Activated CD4-positive, alpha-beta T cell treated with anti-CD3 and anti-CD28 coated beads, Interleukin-2, amount 10 ng/mL, durations not matched to agents 7 days and 5 days (primary cell): Measurements from ENCODE around the gene MEIS3. TPM values are rescaled to one million over a fixed set of nuclear protein-coding genes. Genes with fewer than 3 reads are reported as not detected.
A peak's percentile ranks its signal among the peaks of the same experiment; 100 is the strongest.
"Not testable (repeated sequence)": the region's sequence is repeated elsewhere in the genome, so short reads cannot be mapped to it uniquely, and the experiment has no call there.

ENCODE experiments used
- CTCF ChIA-PET: fragments of 350-600 bp; sonication (Branson Sonifier 250); formaldehyde crosslinking; loops from one replicate; lab custom pipeline; 2021; ENCODE audit warnings: antibody characterized with exemption; lab: Charles Lee
- POLR2A ChIA-PET: fragments of 350-600 bp; sonication (Branson Sonifier 250); formaldehyde crosslinking; loops from one replicate; lab custom pipeline; 2021; ENCODE audit warnings: antibody characterized with exemption; lab: Charles Lee
- DNase-seq: peaks from one replicate; pipeline ENCODE4 v3.0.0-alpha.2; 2020
- H3K27ac Mint-ChIP-seq: one replicate; pipeline ENCODE4 v1.8.0; 2021; ENCODE audit warnings: mild to moderate bottlenecking, moderate library complexity, mixed read lengths
- H3K27me3 Mint-ChIP-seq: one replicate; pipeline ENCODE4 v1.8.0; 2021; ENCODE audit warnings: mixed read lengths
- H3K36me3 Mint-ChIP-seq: one replicate; pipeline ENCODE4 v1.8.0; 2021; ENCODE audit warnings: low read depth, mixed read lengths
- H3K4me1 Mint-ChIP-seq: one replicate; pipeline ENCODE4 v1.8.0; 2021; ENCODE audit warnings: mixed read lengths
- H3K4me3 Mint-ChIP-seq: one replicate; pipeline ENCODE4 v1.8.0; 2021; ENCODE audit warnings: mild to moderate bottlenecking, moderate library complexity, mixed read lengths
- H3K9me3 Mint-ChIP-seq: one replicate; pipeline ENCODE4 v1.8.0; 2021; ENCODE audit warnings: mixed read lengths
- total RNA-seq, 2 experiments: library from RNA; stranded (reverse); gene quantifications; one replicate each; pipeline ENCODE4 v1.2.3, GENCODE V29; 2021

Gene MEIS3
- total RNA-seq, 2 experiments from 2014 or later, result not detected

- POLR2A ChIA-PET, result interaction anchor here (0.7 kb wide), 1 partner anchor 11 kb away, joined by 3 read pairs; no protein-coding TSS in a partner anchor
- Mint-ChIP-seq H3K4me3 (no peak overlapping the region), H3K27me3 (peaks cover 8% of the 10 kb centered on the region), H3K9me3 (no peaks in the 10 kb centered on the region), H3K27ac (no peak overlapping the region), H3K4me1 (peaks cover 7% of the 10 kb centered on the region), H3K36me3 (no peaks in the 10 kb centered on the region)
- DNase-seq, result no peak
- CTCF ChIA-PET, result interaction anchor here (0.6 kb wide), 1 partner anchor 389 kb away, joined by 3 read pairs; no protein-coding TSS in a partner anchor
Measured at GRCh38 chr19:47389150-47389556, 30.2 kb downstream of the MEIS3 start.

- not testable (repeated sequence) for H3K4me3 Mint-ChIP-seq, H3K27ac Mint-ChIP-seq, DNase-seq, H3K9me3 Mint-ChIP-seq, H3K27me3 Mint-ChIP-seq, H3K4me1 Mint-ChIP-seq, H3K36me3 Mint-ChIP-seq
- ChIA-PET POLR2A (interaction anchor here (0.7 kb wide), 1 partner anchor 11 kb away, joined by 3 read pairs; no protein-coding TSS in a partner anchor), CTCF (interaction anchor here (0.6 kb wide), 1 partner anchor 388 kb away, joined by 3 read pairs; no protein-coding TSS in a partner anchor)
Measured at GRCh38 chr19:47388721-47389120, 30.6 kb downstream of the MEIS3 start.

GRCh38 chr19:47387623-47388022, 31.7 kb downstream of the MEIS3 start:
- not testable (repeated sequence) for H3K27ac Mint-ChIP-seq

GRCh38 chr19:47386582-47386981, 32.7 kb downstream of the MEIS3 start:
- POLR2A ChIA-PET, result not testable (repeated sequence)

More at GRCh38 chr19:47387623-47388022, 31.7 kb downstream of the MEIS3 start:
- POLR2A ChIA-PET, H3K4me3 Mint-ChIP-seq, DNase-seq, H3K36me3 Mint-ChIP-seq, H3K9me3 Mint-ChIP-seq, H3K27me3 Mint-ChIP-seq, CTCF ChIA-PET: not testable (repeated sequence)
- peaks cover 13% of the 10 kb centered on the region for H3K4me1 Mint-ChIP-seq

GRCh38 chr19:47384533-47384932, 34.8 kb downstream of the MEIS3 start:
- H3K27ac Mint-ChIP-seq, CTCF ChIA-PET, H3K4me3 Mint-ChIP-seq, H3K9me3 Mint-ChIP-seq, H3K27me3 Mint-ChIP-seq, DNase-seq: not testable (repeated sequence)
- peaks cover 21% of the 10 kb centered on the region for H3K4me1 Mint-ChIP-seq
- peaks cover 13% of the 10 kb centered on the region for H3K36me3 Mint-ChIP-seq
- POLR2A ChIA-PET, result interaction anchor here (0.6 kb wide), 1 partner anchor 53 kb away, joined by 4 read pairs; no protein-coding TSS in a partner anchor

More at GRCh38 chr19:47386582-47386981, 32.7 kb downstream of the MEIS3 start:
- H3K4me1 Mint-ChIP-seq, result peaks cover 17% of the 10 kb centered on the region
- CTCF ChIA-PET, result interaction anchor here (0.6 to 1.2 kb wide), 4 partner anchors 29 to 434 kb away, joined by 3 to 5 read pairs (median 3); no protein-coding TSS in a partner anchor
- not testable (repeated sequence) for H3K27ac Mint-ChIP-seq, DNase-seq, H3K4me3 Mint-ChIP-seq, H3K9me3 Mint-ChIP-seq, H3K27me3 Mint-ChIP-seq, H3K36me3 Mint-ChIP-seq

GRCh38 chr19:47383890-47384289, 35.4 kb downstream of the MEIS3 start:
- Mint-ChIP-seq H3K4me1 (peaks cover 18% of the 10 kb centered on the region), H3K36me3 (peaks cover 13% of the 10 kb centered on the region)
- not testable (repeated sequence) for H3K4me3 Mint-ChIP-seq, DNase-seq, H3K9me3 Mint-ChIP-seq, H3K27ac Mint-ChIP-seq, H3K27me3 Mint-ChIP-seq
- ChIA-PET CTCF (interaction anchor here (2.0 kb wide), 1 partner anchor 7 kb away, joined by 6 read pairs; no protein-coding TSS in a partner anchor), POLR2A (interaction anchor here (0.6 kb wide), 1 partner anchor 54 kb away, joined by 4 read pairs; no protein-coding TSS in a partner anchor)

- H3K4me3 Mint-ChIP-seq, result no peak overlapping the region
- POLR2A ChIA-PET, result no interaction called here
- peak overlapping the region; percentile 76 for H3K27ac Mint-ChIP-seq
- peak; percentile 30 for DNase-seq
- H3K36me3 Mint-ChIP-seq, result peaks cover 15% of the 10 kb centered on the region
- no peaks in the 10 kb centered on the region for H3K9me3 Mint-ChIP-seq
- H3K4me1 Mint-ChIP-seq, result peaks cover 18% of the 10 kb centered on the region
- CTCF ChIA-PET, result interaction anchor here (2.0 kb wide), 1 partner anchor 9 kb away, joined by 6 read pairs; no protein-coding TSS in a partner anchor
- H3K27me3 Mint-ChIP-seq, result no peaks in the 10 kb centered on the region
Measured at GRCh38 chr19:47381653-47382279, 37.6 kb downstream of the MEIS3 start.

- DNase-seq, result no peak
- no peak overlapping the region for H3K27ac Mint-ChIP-seq
- H3K27me3 Mint-ChIP-seq, result no peaks in the 10 kb centered on the region
- H3K9me3 Mint-ChIP-seq, result no peaks in the 10 kb centered on the region
- ChIA-PET CTCF (no interaction called here), POLR2A (no interaction called here)
- H3K4me1 Mint-ChIP-seq, result peaks cover 18% of the 10 kb centered on the region
- H3K4me3 Mint-ChIP-seq, result no peak overlapping the region
- H3K36me3 Mint-ChIP-seq, result peaks cover 17% of the 10 kb centered on the region
Measured at GRCh38 chr19:47381121-47381520, 38.2 kb downstream of the MEIS3 start.

- H3K27ac Mint-ChIP-seq, result no peak overlapping the region
- CTCF ChIA-PET, result no interaction called here
Measured at GRCh38 chr19:47380559-47380958, 38.8 kb downstream of the MEIS3 start.

GRCh38 chr19:47379381-47379938, 39.9 kb downstream of the MEIS3 start:
- Mint-ChIP-seq H3K27me3 (no peaks in the 10 kb centered on the region), H3K4me3 (no peak overlapping the region), H3K9me3 (no peaks in the 10 kb centered on the region), H3K4me1 (peaks cover 18% of the 10 kb centered on the region), H3K27ac (no peak overlapping the region), H3K36me3 (peaks cover 17% of the 10 kb centered on the region)
- POLR2A ChIA-PET, result no interaction called here
- CTCF ChIA-PET, result no interaction called here
- no peak for DNase-seq

More at GRCh38 chr19:47380559-47380958, 38.8 kb downstream of the MEIS3 start:
- H3K4me1 Mint-ChIP-seq, result peaks cover 18% of the 10 kb centered on the region
- no peak for DNase-seq
- no peaks in the 10 kb centered on the region for H3K9me3 Mint-ChIP-seq
- no peaks in the 10 kb centered on the region for H3K27me3 Mint-ChIP-seq
- POLR2A ChIA-PET, result no interaction called here
- no peak overlapping the region for H3K4me3 Mint-ChIP-seq
- peaks cover 17% of the 10 kb centered on the region for H3K36me3 Mint-ChIP-seq

- ChIA-PET POLR2A (no interaction called here), CTCF (interaction anchor here (1.6 kb wide), 1 partner anchor 13 kb away, joined by 4 read pairs; no protein-coding TSS in a partner anchor)
- Mint-ChIP-seq H3K4me3 (no peak overlapping the region), H3K27me3 (no peaks in the 10 kb centered on the region), H3K27ac (no peak overlapping the region), H3K36me3 (peaks cover 17% of the 10 kb centered on the region), H3K9me3 (no peaks in the 10 kb centered on the region), H3K4me1 (peaks cover 15% of the 10 kb centered on the region)
- no peak for DNase-seq
Measured at GRCh38 chr19:47378246-47378645, 41.1 kb downstream of the MEIS3 start.

- Mint-ChIP-seq H3K4me3 (no peak overlapping the region), H3K9me3 (no peaks in the 10 kb centered on the region), H3K27ac (no peak overlapping the region), H3K27me3 (no peaks in the 10 kb centered on the region), H3K4me1 (peaks cover 12% of the 10 kb centered on the region), H3K36me3 (peaks cover 17% of the 10 kb centered on the region)
- ChIA-PET POLR2A (no interaction called here), CTCF (interaction anchor here (0.6 to 1.6 kb wide), 2 partner anchors 13 to 33 kb away, joined by 3 to 4 read pairs; no protein-coding TSS in a partner anchor)
- DNase-seq, result no peak
Measured at GRCh38 chr19:47377801-47378200, 41.5 kb downstream of the MEIS3 start.

- H3K4me1 Mint-ChIP-seq, result peaks cover 12% of the 10 kb centered on the region
- no peak for DNase-seq
- no peak overlapping the region for H3K27ac Mint-ChIP-seq
- POLR2A ChIA-PET, result no interaction called here
- H3K27me3 Mint-ChIP-seq, result no peaks in the 10 kb centered on the region
- no peaks in the 10 kb centered on the region for H3K9me3 Mint-ChIP-seq
- CTCF ChIA-PET, result interaction anchor here (0.6 to 1.6 kb wide), 2 partner anchors 14 to 34 kb away, joined by 3 to 4 read pairs; no protein-coding TSS in a partner anchor
- no peak overlapping the region for H3K4me3 Mint-ChIP-seq
- peaks cover 15% of the 10 kb centered on the region for H3K36me3 Mint-ChIP-seq
Measured at GRCh38 chr19:47377208-47377701, 42.1 kb downstream of the MEIS3 start.
